Activated T-helper 2 cell treated with anti-CD3 and anti-CD28 coated beads, Interferon-gamma antibody, Interleukin-2, Interleukin-4, amounts not matched to agents 10 μg/mL and 5 μg/mL and 100 μg/mL, durations not matched to agents 14 hours and 24 hours and 36 hours (primary cell): ENCODE measurements around the gene NEU3. TPM values are rescaled to one million over a fixed set of nuclear protein-coding genes. Genes with fewer than 3 reads are reported as not detected.
"Not testable (repeated sequence)": the region's sequence is repeated elsewhere in the genome, so short reads cannot be mapped to it uniquely, and the experiment has no call there.

Experiments
- DNase-seq: peaks from one replicate; pipeline ENCODE4 v3.0.0; 2021; ENCODE audit warnings: low spot score
- H3K27ac Mint-ChIP-seq: one replicate; pipeline ENCODE4 v1.8.0; 2021; ENCODE audit warnings: mixed read lengths
- H3K27me3 Mint-ChIP-seq: one replicate; pipeline ENCODE4 v1.8.0; 2021; ENCODE audit warnings: low read depth, mixed read lengths
- H3K36me3 Mint-ChIP-seq: one replicate; pipeline ENCODE4 v1.8.0; 2021; ENCODE audit warnings: low read depth, mixed read lengths
- H3K4me1 Mint-ChIP-seq: one replicate; pipeline ENCODE4 v1.8.0; 2021; ENCODE audit warnings: low read depth, mixed read lengths
- H3K4me3 Mint-ChIP-seq: one replicate; pipeline ENCODE4 v1.8.0; 2021; ENCODE audit warnings: low read depth, mild to moderate bottlenecking, moderate library complexity, mixed read lengths
- H3K9me3 Mint-ChIP-seq: one replicate; pipeline ENCODE4 v1.8.0; 2021; ENCODE audit warnings: mixed read lengths
- intact Hi-C: fragments of 100-400 bp; cut with micrococcal nuclease; formaldehyde crosslinking; loops from one replicate; pipeline ENCODE4 v1.15.1; 2023
- total RNA-seq: library from RNA; stranded (reverse); gene quantifications from 2 replicates; pipeline ENCODE4 v1.2.3, GENCODE V29; 2022

NEU3 gene
- total RNA-seq, 1 donor from 2014 or later: 16.5 TPM

GRCh38 chr11:75035256-75035655 lies 46.5 kb downstream of the NEU3 start:
- H3K27me3 Mint-ChIP-seq: no peaks in the 10 kb centered on the region
- H3K4me3 Mint-ChIP-seq: no peak overlapping the region
- DNase-seq: no peak
- H3K27ac Mint-ChIP-seq: no peak overlapping the region
- no peaks in the 10 kb centered on the region for H3K9me3 Mint-ChIP-seq
- no peaks in the 10 kb centered on the region for H3K4me1 Mint-ChIP-seq
- intact Hi-C loops: no loop called here
- no peaks in the 10 kb centered on the region for H3K36me3 Mint-ChIP-seq

GRCh38 chr11:75035911-75036565 lies 47.3 kb downstream of the NEU3 start:
- Mint-ChIP-seq H3K4me3 (no peak overlapping the region), H3K27me3 (peaks cover under 1% of the 10 kb centered on the region), H3K4me1 (no peaks in the 10 kb centered on the region), H3K27ac (no peak overlapping the region), H3K36me3 (no peaks in the 10 kb centered on the region), H3K9me3 (no peaks in the 10 kb centered on the region)
- intact Hi-C loops: no loop called here
- no peak for DNase-seq

GRCh38 chr11:75040167-75040770 lies 51.5 kb downstream of the NEU3 start:
- intact Hi-C loops: no loop called here
- H3K9me3 Mint-ChIP-seq: no peaks in the 10 kb centered on the region
- no peaks in the 10 kb centered on the region for H3K4me1 Mint-ChIP-seq
- H3K27ac Mint-ChIP-seq: no peak overlapping the region
- H3K27me3 Mint-ChIP-seq: peaks cover 12% of the 10 kb centered on the region
- H3K36me3 Mint-ChIP-seq: no peaks in the 10 kb centered on the region
- no peak overlapping the region for H3K4me3 Mint-ChIP-seq
- no peak for DNase-seq

GRCh38 chr11:75041263-75041662 lies 52.5 kb downstream of the NEU3 start:
- Mint-ChIP-seq H3K36me3 (no peaks in the 10 kb centered on the region), H3K27me3 (peaks cover 12% of the 10 kb centered on the region), H3K4me1 (no peaks in the 10 kb centered on the region), H3K4me3 (no peak overlapping the region), H3K27ac (no peak overlapping the region), H3K9me3 (no peaks in the 10 kb centered on the region)
- DNase-seq: no peak
- intact Hi-C loops: no loop called here

- H3K36me3 Mint-ChIP-seq, intact Hi-C loops, DNase-seq, H3K4me1 Mint-ChIP-seq, H3K9me3 Mint-ChIP-seq, H3K27ac Mint-ChIP-seq, H3K4me3 Mint-ChIP-seq: not testable (repeated sequence)
- H3K27me3 Mint-ChIP-seq: peaks cover 13% of the 10 kb centered on the region
These were observed 53.1 kb downstream of the NEU3 start for GRCh38 chr11:75041821-75042220.

GRCh38 chr11:75044381-75045170 lies 55.8 kb downstream of the NEU3 start:
- H3K27me3 Mint-ChIP-seq: peaks cover 22% of the 10 kb centered on the region
- intact Hi-C loops, H3K9me3 Mint-ChIP-seq, H3K27ac Mint-ChIP-seq, H3K4me3 Mint-ChIP-seq, DNase-seq, H3K36me3 Mint-ChIP-seq, H3K4me1 Mint-ChIP-seq: not testable (repeated sequence)

- intact Hi-C loops: not testable (repeated sequence)
- peaks cover 18% of the 10 kb centered on the region for H3K27me3 Mint-ChIP-seq
These were observed 57.9 kb downstream of the NEU3 start for GRCh38 chr11:75046668-75047067.

GRCh38 chr11:75047191-75047590 lies 58.5 kb downstream of the NEU3 start:
- Mint-ChIP-seq H3K4me1 (no peaks in the 10 kb centered on the region), H3K36me3 (no peaks in the 10 kb centered on the region), H3K9me3 (no peaks in the 10 kb centered on the region), H3K4me3 (no peak overlapping the region), H3K27me3 (peaks cover 15% of the 10 kb centered on the region), H3K27ac (no peak overlapping the region)
- no peak for DNase-seq
- intact Hi-C loops: no loop called here

More at GRCh38 chr11:75046668-75047067, 57.9 kb downstream of the NEU3 start:
- H3K4me3 Mint-ChIP-seq, H3K27ac Mint-ChIP-seq, DNase-seq, H3K4me1 Mint-ChIP-seq, H3K9me3 Mint-ChIP-seq, H3K36me3 Mint-ChIP-seq: not testable (repeated sequence)

- H3K27ac Mint-ChIP-seq, intact Hi-C loops, DNase-seq, H3K9me3 Mint-ChIP-seq, H3K36me3 Mint-ChIP-seq, H3K4me1 Mint-ChIP-seq, H3K4me3 Mint-ChIP-seq: not testable (repeated sequence)
- H3K27me3 Mint-ChIP-seq: peaks cover 19% of the 10 kb centered on the region
These were observed 61.0 kb downstream of the NEU3 start for GRCh38 chr11:75049501-75050266.

- Mint-ChIP-seq H3K27me3 (peaks cover 19% of the 10 kb centered on the region), H3K36me3 (no peaks in the 10 kb centered on the region), H3K4me1 (no peaks in the 10 kb centered on the region), H3K4me3 (no peak overlapping the region), H3K27ac (no peak overlapping the region), H3K9me3 (peaks cover 10% of the 10 kb centered on the region)
- no peak for DNase-seq
- intact Hi-C loops: no loop called here
These were observed 61.8 kb downstream of the NEU3 start for GRCh38 chr11:75050516-75050915.

- Mint-ChIP-seq H3K27ac (no peak overlapping the region), H3K36me3 (no peaks in the 10 kb centered on the region), H3K4me1 (no peaks in the 10 kb centered on the region), H3K4me3 (no peak overlapping the region), H3K9me3 (peaks cover 10% of the 10 kb centered on the region), H3K27me3 (peaks cover 19% of the 10 kb centered on the region)
- intact Hi-C loops: no loop called here
- no peak for DNase-seq
These were observed 62.3 kb downstream of the NEU3 start for GRCh38 chr11:75051043-75051442.

- intact Hi-C loops: no loop called here
- DNase-seq: no peak
- Mint-ChIP-seq H3K27me3 (peaks cover 15% of the 10 kb centered on the region), H3K27ac (no peak overlapping the region), H3K9me3 (peaks cover 10% of the 10 kb centered on the region), H3K4me3 (no peak overlapping the region), H3K36me3 (no peaks in the 10 kb centered on the region), H3K4me1 (no peaks in the 10 kb centered on the region)
These were observed 63.7 kb downstream of the NEU3 start for GRCh38 chr11:75052457-75052856.
